HepG2 (cell line): Measurements from ENCODE around the gene CPSF4. TPM values are rescaled to one million over a fixed set of nuclear protein-coding genes. Genes with fewer than 3 reads are reported as not detected.
A peak's percentile ranks its signal among the peaks of the same experiment; 100 is the strongest.

Source experiments
- EHMT2 ChIP-seq: fragments of 200-600 bp; sonication (generic); IDR thresholded peaks from 2 replicates; pipeline ENCODE4 v1.7.0; 2017; ENCODE audit warnings: antibody characterized with exemption, low read depth, low read length, borderline replicate concordance
- EP300 ChIP-seq, 3 experiments: sonication (generic) in 1 of 3; formaldehyde crosslinking in 1 of 3; IDR thresholded peaks; 2 replicates each; pipeline versions ENCODE4 v1.5.1 to v1.6.1; 2011 to 2020; ENCODE audit warnings: low read depth in 2 of 3, low read length in 2 of 3, borderline replicate concordance in 1 of 3, improper control_type of control experiment in 1 of 3, mild to moderate bottlenecking in 1 of 3, missing genetic modification reagents in 1 of 3, moderate library complexity in 1 of 3
- HES4 ChIP-seq: sonication (generic); formaldehyde crosslinking; IDR thresholded peaks from 2 replicates; pipeline ENCODE4 v1.9.0; 2021; ENCODE audit warnings: mild to moderate bottlenecking, missing genetic modification reagents, borderline replicate concordance
- SMC3 ChIP-seq: IDR thresholded peaks from 2 replicates; pipeline ENCODE4 v1.6.1; 2011; ENCODE audit warnings: low read length, improper control_type of control experiment
- TOPORS ChIP-seq: sonication (generic); formaldehyde crosslinking; IDR thresholded peaks from 2 replicates; pipeline ENCODE4 v1.8.0; 2023; ENCODE audit warnings: mild to moderate bottlenecking, missing genetic modification reagents
- TSC22D2 ChIP-seq: sonication (generic); formaldehyde crosslinking; IDR thresholded peaks from 2 replicates; pipeline ENCODE4 v1.5.1; 2020; ENCODE audit warnings: missing genetic modification reagents, mild to moderate bottlenecking, borderline replicate concordance
- XRCC5 ChIP-seq: fragments of 200-400 bp; formaldehyde crosslinking; optimal IDR thresholded peaks from 2 replicates; pipeline ENCODE3; 2017; ENCODE audit warnings: mild to moderate bottlenecking, low read length
- YEATS2 ChIP-seq: sonication (generic); formaldehyde crosslinking; IDR thresholded peaks from 2 replicates; pipeline ENCODE4 v1.4.0; 2020; ENCODE audit warnings: missing genetic modification reagents, borderline replicate concordance
- ZFAT ChIP-seq: sonication (generic); formaldehyde crosslinking; conservative IDR thresholded peaks from 2 replicates; pipeline ENCODE4 v1.8.1; 2023; ENCODE audit warnings: missing genetic modification reagents, inconsistent platforms
- ZNF367 ChIP-seq: sonication (generic); formaldehyde crosslinking; IDR thresholded peaks from 2 replicates; pipeline ENCODE4 v1.4.0; 2020; ENCODE audit warnings: missing genetic modification reagents, borderline replicate concordance
- ZNF496 ChIP-seq: sonication (generic); formaldehyde crosslinking; IDR thresholded peaks from 2 replicates; pipeline ENCODE4 v1.8.1; 2023; ENCODE audit warnings: mild to moderate bottlenecking, moderate library complexity, missing genetic modification reagents; ENCODE audit not compliant: insufficient replicate concordance
- ZNF780A ChIP-seq: sonication (generic); formaldehyde crosslinking; IDR thresholded peaks from 2 replicates; pipeline ENCODE4 v1.8.0; 2022; ENCODE audit warnings: mild to moderate bottlenecking, missing genetic modification reagents, moderate library complexity
- ZSCAN30 ChIP-seq: sonication (generic); formaldehyde crosslinking; IDR thresholded peaks from 2 replicates; pipeline ENCODE4 v1.5.0; 2020; ENCODE audit warnings: mild to moderate bottlenecking, missing genetic modification reagents
- polyA plus RNA-seq, 8 experiments: library from polyadenylated mRNA; depleted of rRNA in 3 of 8; stranded (reverse) in 7 of 8; unstranded in 1 of 8; fragments of >200 nt; fragmentation: Illumina TruSeq in 4 of 8; extraction: Trizol in 4 of 8; gene quantifications; 2 replicates each; pipeline versions ENCODE4 v1.2.1 to v1.2.3, GENCODE V29; 2011 to 2016; ENCODE audit warnings: low read depth in 4 of 8, missing spikeins in 1 of 8, mixed read lengths in 1 of 8; ENCODE audit not compliant: insufficient read depth in 1 of 8
- total RNA-seq, 5 experiments: library from RNA; depleted of rRNA; stranded (reverse); fragments of >200 nt; fragmentation: Illumina TruSeq; extraction: Trizol; gene quantifications; 2 replicates each; pipeline ENCODE4 v1.2.3, GENCODE V29; 2016; ENCODE audit warnings: low read depth in 1 of 5
- TF ChIP-seq, protein P1 (sequence below): sonication (generic); formaldehyde crosslinking; IDR thresholded peaks from 2 replicates; pipeline ENCODE4 v1.8.1; 2022; ENCODE audit warnings: low read depth, mild to moderate bottlenecking, missing genetic modification reagents
- TF ChIP-seq, protein P2 (sequence below): sonication (generic); formaldehyde crosslinking; IDR thresholded peaks from 2 replicates; pipeline ENCODE4 v1.5.0; 2020; ENCODE audit warnings: mild to moderate bottlenecking, missing genetic modification reagents
- TF ChIP-seq, protein P3 (sequence below): sonication (generic); formaldehyde crosslinking; IDR thresholded peaks from 2 replicates; pipeline ENCODE4 v1.5.0; 2020; ENCODE audit warnings: missing genetic modification reagents
- TF ChIP-seq, protein P4 (sequence below): sonication (generic); formaldehyde crosslinking; IDR thresholded peaks from 2 replicates; pipeline ENCODE4 v1.4.0; 2020; ENCODE audit warnings: missing genetic modification reagents
- TF ChIP-seq, protein P5 (sequence below): sonication (generic); formaldehyde crosslinking; conservative IDR thresholded peaks from 2 replicates; pipeline ENCODE4 v1.4.0; 2020; ENCODE audit warnings: missing genetic modification reagents

The CPSF4 gene
- total and polyA plus RNA-seq, 2 of the 13 experiments (the other 11 are each of a cell fraction or from before 2014, with no cell fraction given), result 34.1 to 49.6 TPM

DNA sequence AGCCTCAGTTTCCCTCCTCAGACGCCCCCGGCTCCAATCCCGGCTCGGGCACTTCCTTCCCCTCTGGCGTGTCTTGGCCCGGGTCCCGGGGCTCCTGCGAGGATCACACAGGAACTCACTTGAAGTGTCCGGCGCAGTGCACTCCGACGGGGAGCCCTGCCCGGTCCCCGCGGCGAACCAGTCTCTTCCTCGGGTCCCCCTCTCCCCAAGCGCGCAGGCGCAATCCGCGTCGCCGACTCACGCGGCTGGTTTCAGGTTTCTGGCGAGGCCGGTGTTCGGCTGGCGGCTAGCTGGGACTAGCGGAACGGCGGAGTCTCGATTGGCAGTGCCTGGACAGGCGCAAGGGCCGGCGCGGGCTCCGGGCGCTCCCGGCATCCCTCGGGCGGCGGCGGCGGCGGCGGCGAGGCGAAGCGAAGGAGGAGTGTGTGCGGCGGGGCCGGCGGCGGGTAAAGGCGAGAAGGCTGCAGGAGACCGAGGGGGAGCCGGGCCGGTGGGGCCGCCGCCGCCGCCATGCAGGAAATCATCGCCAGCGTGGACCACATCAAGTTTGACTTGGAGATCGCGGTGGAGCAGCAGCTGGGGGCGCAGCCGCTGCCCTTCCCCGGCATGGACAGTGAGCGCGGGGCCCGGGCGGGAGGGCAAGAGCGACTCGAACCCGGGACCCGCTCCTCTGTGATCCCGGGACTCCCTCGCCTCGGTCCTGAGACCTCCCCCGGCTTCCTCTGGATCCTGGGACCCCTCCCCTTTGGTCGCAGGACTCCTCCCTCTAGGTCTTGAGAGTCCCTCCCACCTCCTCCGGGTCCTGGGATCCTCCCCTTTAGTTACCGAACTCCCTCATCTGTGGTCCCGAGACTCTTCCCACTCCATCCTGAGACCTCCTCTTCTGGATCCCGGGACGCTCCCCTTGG, at the start of gene CPSF4, which contains the start of gene PTCD1 (continued):
- TF ChIP-seq, protein P1, sequence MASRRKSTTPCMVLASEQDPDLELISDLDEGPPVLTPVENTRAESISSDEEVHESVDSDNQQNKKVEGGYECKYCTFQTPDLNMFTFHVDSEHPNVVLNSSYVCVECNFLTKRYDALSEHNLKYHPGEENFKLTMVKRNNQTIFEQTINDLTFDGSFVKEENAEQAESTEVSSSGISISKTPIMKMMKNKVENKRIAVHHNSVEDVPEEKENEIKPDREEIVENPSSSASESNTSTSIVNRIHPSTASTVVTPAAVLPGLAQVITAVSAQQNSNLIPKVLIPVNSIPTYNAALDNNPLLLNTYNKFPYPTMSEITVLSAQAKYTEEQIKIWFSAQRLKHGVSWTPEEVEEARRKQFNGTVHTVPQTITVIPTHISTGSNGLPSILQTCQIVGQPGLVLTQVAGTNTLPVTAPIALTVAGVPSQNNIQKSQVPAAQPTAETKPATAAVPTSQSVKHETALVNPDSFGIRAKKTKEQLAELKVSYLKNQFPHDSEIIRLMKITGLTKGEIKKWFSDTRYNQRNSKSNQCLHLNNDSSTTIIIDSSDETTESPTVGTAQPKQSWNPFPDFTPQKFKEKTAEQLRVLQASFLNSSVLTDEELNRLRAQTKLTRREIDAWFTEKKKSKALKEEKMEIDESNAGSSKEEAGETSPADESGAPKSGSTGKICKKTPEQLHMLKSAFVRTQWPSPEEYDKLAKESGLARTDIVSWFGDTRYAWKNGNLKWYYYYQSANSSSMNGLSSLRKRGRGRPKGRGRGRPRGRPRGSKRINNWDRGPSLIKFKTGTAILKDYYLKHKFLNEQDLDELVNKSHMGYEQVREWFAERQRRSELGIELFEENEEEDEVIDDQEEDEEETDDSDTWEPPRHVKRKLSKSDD (CRISPR knock-in tag), result peak; percentile 83; the same call in 1 of the 2 replicates
- TF ChIP-seq, protein P2, sequence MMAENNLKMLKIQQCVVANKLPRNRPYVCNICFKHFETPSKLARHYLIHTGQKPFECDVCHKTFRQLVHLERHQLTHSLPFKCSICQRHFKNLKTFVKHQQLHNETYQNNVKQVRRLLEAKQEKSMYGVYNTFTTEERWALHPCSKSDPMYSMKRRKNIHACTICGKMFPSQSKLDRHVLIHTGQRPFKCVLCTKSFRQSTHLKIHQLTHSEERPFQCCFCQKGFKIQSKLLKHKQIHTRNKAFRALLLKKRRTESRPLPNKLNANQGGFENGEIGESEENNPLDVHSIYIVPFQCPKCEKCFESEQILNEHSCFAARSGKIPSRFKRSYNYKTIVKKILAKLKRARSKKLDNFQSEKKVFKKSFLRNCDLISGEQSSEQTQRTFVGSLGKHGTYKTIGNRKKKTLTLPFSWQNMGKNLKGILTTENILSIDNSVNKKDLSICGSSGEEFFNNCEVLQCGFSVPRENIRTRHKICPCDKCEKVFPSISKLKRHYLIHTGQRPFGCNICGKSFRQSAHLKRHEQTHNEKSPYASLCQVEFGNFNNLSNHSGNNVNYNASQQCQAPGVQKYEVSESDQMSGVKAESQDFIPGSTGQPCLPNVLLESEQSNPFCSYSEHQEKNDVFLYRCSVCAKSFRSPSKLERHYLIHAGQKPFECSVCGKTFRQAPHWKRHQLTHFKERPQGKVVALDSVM (CRISPR knock-in tag), result peak; percentile 83
- TF ChIP-seq HES4 (CRISPR knock-in tag), result peak; percentile 67
- TF ChIP-seq EHMT2, result no peak
- TF ChIP-seq ZNF780A, result no peak; the same call in 1 of the 2 replicates
- TF ChIP-seq EP300 (IDR thresholded peaks at IDR 0.05; ENCODE audit: low read depth in 2 of 2, low read length in 2 of 2), result no peak
- TF ChIP-seq EP300 (CRISPR knock-in tag; IDR thresholded peaks at IDR 0.05; ENCODE audit: borderline replicate concordance), result no peak
- no peak for TF ChIP-seq ZSCAN30
- no peak for TF ChIP-seq ZNF496 (CRISPR knock-in tag)
- TF ChIP-seq TOPORS (CRISPR knock-in tag), result peak; percentile 87
- TF ChIP-seq ZFAT (CRISPR knock-in tag), result no peak
- TF ChIP-seq XRCC5, result peak; percentile 100
- TF ChIP-seq, protein P3, sequence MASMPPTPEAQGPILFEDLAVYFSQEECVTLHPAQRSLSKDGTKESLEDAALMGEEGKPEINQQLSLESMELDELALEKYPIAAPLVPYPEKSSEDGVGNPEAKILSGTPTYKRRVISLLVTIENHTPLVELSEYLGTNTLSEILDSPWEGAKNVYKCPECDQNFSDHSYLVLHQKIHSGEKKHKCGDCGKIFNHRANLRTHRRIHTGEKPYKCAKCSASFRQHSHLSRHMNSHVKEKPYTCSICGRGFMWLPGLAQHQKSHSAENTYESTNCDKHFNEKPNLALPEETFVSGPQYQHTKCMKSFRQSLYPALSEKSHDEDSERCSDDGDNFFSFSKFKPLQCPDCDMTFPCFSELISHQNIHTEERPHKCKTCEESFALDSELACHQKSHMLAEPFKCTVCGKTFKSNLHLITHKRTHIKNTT (CRISPR knock-in tag), result no peak
- TF ChIP-seq ZNF367 (CRISPR knock-in tag), result no peak
- peak; percentile 90; the same call in 1 of the 2 replicates for TF ChIP-seq TSC22D2
- TF ChIP-seq, protein P4, sequence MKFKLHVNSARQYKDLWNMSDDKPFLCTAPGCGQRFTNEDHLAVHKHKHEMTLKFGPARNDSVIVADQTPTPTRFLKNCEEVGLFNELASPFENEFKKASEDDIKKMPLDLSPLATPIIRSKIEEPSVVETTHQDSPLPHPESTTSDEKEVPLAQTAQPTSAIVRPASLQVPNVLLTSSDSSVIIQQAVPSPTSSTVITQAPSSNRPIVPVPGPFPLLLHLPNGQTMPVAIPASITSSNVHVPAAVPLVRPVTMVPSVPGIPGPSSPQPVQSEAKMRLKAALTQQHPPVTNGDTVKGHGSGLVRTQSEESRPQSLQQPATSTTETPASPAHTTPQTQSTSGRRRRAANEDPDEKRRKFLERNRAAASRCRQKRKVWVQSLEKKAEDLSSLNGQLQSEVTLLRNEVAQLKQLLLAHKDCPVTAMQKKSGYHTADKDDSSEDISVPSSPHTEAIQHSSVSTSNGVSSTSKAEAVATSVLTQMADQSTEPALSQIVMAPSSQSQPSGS (CRISPR knock-in tag), result peak; percentile 75; the same call in 1 of the 2 replicates
- TF ChIP-seq YEATS2 (CRISPR knock-in tag), result peak; percentile 89
- TF ChIP-seq, protein P5, sequence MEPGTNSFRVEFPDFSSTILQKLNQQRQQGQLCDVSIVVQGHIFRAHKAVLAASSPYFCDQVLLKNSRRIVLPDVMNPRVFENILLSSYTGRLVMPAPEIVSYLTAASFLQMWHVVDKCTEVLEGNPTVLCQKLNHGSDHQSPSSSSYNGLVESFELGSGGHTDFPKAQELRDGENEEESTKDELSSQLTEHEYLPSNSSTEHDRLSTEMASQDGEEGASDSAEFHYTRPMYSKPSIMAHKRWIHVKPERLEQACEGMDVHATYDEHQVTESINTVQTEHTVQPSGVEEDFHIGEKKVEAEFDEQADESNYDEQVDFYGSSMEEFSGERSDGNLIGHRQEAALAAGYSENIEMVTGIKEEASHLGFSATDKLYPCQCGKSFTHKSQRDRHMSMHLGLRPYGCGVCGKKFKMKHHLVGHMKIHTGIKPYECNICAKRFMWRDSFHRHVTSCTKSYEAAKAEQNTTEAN (CRISPR knock-in tag), result 0 out of 2 replicates have a peak, but pooled peaks have one; percentile 32
- TF ChIP-seq SMC3, result no peak
